Measurements from ENCODE around the gene PDE8B.
"Not testable (repeated sequence)": the region's sequence is repeated elsewhere in the genome, so short reads cannot be mapped to it uniquely, and the experiment has no call there.

The PDE8B gene

DNA sequence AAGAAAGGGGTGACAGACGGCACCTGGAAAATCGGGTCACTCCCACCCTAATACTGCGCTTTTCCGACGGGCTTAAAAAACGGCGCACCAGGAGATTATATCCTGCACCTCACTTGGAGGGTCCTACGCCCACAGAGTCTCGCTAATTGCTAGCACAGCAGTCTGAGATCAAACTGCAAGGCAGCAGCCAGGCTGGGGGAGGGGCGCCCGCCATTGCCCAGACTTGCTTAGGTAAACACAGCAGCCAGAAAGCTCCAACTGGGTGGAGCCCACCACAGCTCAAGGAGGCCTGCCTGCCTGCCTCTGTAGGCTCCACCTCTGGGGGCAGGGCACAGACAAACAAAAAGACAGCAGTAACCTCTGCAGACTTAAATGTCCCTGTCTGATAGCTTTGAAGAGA lies 264.6 kb downstream of the PDE8B start:
- H3K4me1 ChIP-seq (ENCODE audit: insufficient read depth, low read length); H3K9me3 ChIP-seq (ENCODE audit: control insufficient read depth, insufficient read depth, low read length); H3K36me3 ChIP-seq (ENCODE audit: insufficient read depth, low read length); H3K9ac ChIP-seq (ENCODE audit: low read depth, low read length): not testable (repeated sequence)
